ENCODE results near the gene MTX1. TPM values are rescaled to one million over a fixed set of nuclear protein-coding genes. Genes with fewer than 3 reads are reported as not detected.
"Not testable (repeated sequence)": the region's sequence is repeated elsewhere in the genome, so short reads cannot be mapped to it uniquely, and the experiment has no call there.

Gene MTX1
- polyA plus RNA-seq, 1 donor: 38.6 TPM

DNA sequence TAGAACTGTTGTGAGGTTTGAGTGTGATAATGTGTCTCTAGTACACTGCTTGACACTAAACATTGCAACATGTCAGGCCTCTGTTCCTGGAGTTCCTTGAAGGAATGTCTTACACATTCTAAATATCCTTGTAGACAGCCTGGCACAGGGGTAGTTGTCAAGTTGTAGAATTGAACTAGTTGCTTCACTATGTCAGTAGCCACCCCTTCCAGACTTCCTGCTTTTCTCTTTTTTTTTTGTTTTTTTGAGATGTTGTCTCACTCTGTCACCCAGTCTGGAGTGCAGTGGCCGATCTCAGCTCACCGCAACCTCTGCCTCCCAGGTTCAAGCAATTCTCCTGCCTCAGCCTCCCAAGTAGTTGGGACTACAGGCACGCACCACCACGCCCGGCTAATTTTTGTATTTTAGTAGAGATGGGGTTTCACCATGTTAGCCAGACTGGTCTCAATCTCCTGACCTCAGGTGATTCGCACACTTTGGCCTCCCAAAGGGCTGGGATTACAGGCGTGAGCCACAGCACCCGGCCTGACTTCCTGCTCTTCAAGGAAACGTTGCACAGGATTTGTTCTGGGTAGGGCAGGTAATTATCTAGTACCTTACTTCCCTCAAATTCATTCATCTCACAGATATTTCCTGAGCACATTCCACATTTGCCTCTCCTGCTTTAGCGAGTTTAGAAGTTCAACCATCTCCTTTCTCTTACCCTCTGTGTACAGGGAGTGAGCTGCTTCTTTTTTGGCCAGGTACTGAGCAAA, 11.9 kb downstream of the MTX1 start:
- not testable (repeated sequence) for H3K27ac ChIP-seq (ENCODE audit: low read length); DNase-seq; H3K4me3 ChIP-seq (ENCODE audit: low read length); H3K4me1 ChIP-seq (ENCODE audit: control insufficient read depth, insufficient read depth, low read length); H3K27me3 ChIP-seq (ENCODE audit: control insufficient read depth, insufficient read depth, low read length); H3K9me3 ChIP-seq (ENCODE audit: control insufficient read depth, low read depth, low read length)
- no CpG with 5 or more reads among the region's 10 CpGs for WGBS (ENCODE audit: insufficient coverage, low lambda C conversion rate)
- peaks cover 10% of the 10 kb centered on the region for H3K36me3 ChIP-seq (ENCODE audit: control insufficient read depth, insufficient read depth, low read length)

DNA sequence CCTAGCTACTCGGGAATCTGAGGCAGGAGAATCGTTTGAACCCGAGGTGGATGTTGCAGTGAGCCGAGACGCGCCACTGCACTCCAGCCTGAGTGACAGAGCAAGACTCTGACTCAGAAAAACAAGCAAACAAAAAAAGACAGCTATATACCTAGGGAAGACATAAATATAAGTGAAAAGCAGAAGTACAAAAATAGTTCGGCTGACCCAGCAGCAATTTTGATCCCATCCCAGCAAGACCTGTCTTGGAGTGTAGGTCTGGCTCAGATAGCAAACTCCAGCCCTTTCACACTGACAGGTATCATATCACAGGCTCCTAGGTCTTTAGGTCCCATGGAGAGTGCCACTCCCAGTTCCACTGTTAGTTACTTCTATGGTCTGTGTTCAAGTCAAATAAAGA, 14.6 kb downstream of the MTX1 start:
- H3K4me1 ChIP-seq (ENCODE audit: control insufficient read depth, insufficient read depth, low read length): peaks cover 5% of the 10 kb centered on the region
- H3K36me3 ChIP-seq (ENCODE audit: control insufficient read depth, insufficient read depth, low read length): no peaks in the 10 kb centered on the region
- DNase-seq: no peak
- no peaks in the 10 kb centered on the region for H3K9me3 ChIP-seq (ENCODE audit: control insufficient read depth, low read depth, low read length)
- H3K4me3 ChIP-seq (ENCODE audit: low read length): no peak overlapping the region
- no peaks in the 10 kb centered on the region for H3K27me3 ChIP-seq (ENCODE audit: control insufficient read depth, insufficient read depth, low read length)
- no peak overlapping the region for H3K27ac ChIP-seq (ENCODE audit: low read length)
- 90% methylated on average over 6 of the region's 7 CpGs for WGBS (ENCODE audit: insufficient coverage, low lambda C conversion rate)

DNA sequence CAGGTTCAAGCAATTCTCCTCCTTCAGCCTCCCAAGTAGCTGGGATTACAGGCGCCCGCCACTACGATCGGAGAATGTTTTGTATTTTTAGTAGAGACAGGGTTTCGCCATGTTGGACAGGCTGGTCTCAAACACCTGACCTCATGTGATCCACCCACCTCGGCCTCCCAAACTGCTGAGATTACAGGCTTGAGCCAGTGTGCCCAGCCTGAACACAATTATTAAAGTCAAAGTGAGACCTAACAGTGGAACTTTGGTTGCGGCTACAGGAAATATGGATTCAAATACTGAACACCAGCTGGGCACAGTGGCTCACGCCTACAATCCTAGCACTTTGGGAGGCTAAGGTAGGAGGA, 16.9 kb downstream of the MTX1 start:
- H3K9me3 ChIP-seq (ENCODE audit: control insufficient read depth, low read depth, low read length); DNase-seq; H3K27ac ChIP-seq (ENCODE audit: low read length); H3K4me3 ChIP-seq (ENCODE audit: low read length); H3K36me3 ChIP-seq (ENCODE audit: control insufficient read depth, insufficient read depth, low read length); H3K4me1 ChIP-seq (ENCODE audit: control insufficient read depth, insufficient read depth, low read length); H3K27me3 ChIP-seq (ENCODE audit: control insufficient read depth, insufficient read depth, low read length): not testable (repeated sequence)
- no CpG with 5 or more reads among the region's 8 CpGs for WGBS (ENCODE audit: insufficient coverage, low lambda C conversion rate)

DNA sequence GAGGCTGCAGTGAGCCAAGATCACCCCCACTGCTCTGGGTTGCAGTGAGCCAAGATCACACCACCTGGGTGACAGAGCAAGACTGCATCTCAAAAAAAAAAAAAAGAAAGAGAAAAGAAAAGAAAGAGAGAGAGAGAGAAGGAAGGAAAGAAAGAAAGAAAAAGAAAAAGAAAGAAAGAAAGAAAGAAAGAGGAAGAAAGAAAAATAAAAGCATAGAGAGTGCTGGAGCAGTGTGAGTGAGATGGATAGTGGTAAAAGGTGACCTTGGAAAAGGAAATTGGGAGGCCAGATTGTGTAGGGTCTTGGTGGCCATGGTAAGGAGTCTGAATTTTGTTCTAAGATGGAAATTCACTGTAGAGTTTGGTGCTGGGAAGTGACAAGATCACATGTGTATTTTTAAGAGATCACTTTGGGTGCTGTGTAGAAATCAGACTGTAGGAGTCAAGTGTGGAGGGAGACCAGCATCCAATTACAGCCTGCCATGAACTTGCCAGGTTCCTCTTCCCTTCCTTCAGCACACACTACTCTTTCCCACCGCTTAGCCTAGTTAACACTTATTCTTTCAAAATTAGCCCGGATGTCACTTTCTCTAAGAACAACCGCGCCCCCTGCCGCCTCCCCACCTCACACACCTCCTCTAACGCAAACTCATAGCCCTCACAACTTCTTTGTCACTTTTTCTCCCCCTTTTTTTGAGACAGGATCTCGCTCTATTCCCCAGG, 17.9 kb downstream of the MTX1 start:
- Histone ChIP-seq H3K27me3 (ENCODE audit: control insufficient read depth, insufficient read depth, low read length) (no peaks in the 10 kb centered on the region), H3K4me1 (ENCODE audit: control insufficient read depth, insufficient read depth, low read length) (peaks cover 8% of the 10 kb centered on the region), H3K9me3 (ENCODE audit: control insufficient read depth, low read depth, low read length) (no peaks in the 10 kb centered on the region), H3K36me3 (ENCODE audit: control insufficient read depth, insufficient read depth, low read length) (no peaks in the 10 kb centered on the region), H3K27ac (ENCODE audit: low read length) (peak overlapping the region; percentile 84), H3K4me3 (ENCODE audit: low read length) (peak overlapping the region; percentile 62)
- peak in 1 of 2 donors; percentile 71 for DNase-seq
- WGBS (ENCODE audit: insufficient coverage, low lambda C conversion rate): 0% methylated on average over 1 of the region's 7 CpGs

DNA sequence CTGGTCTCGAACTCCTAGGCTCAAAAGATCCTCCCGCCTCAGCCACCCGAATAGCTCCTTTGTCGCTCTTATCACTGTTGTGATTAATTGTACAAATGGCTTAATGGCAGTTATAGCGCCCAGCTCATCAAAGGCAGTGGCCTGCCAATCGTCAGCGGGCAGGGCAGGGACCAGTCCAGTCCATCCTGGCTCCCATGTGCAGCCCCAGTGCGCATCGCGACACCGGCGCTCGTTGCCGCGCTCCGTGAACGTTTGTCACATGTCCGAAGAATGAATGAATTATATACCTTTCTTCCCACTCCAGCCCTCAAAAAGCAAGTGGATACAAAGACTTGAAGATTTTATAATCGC, 18.4 kb downstream of the MTX1 start:
- Histone ChIP-seq H3K36me3 (ENCODE audit: control insufficient read depth, insufficient read depth, low read length) (no peaks in the 10 kb centered on the region), H3K27me3 (ENCODE audit: control insufficient read depth, insufficient read depth, low read length) (no peaks in the 10 kb centered on the region), H3K4me3 (ENCODE audit: low read length) (peak overlapping the region; percentile 62), H3K27ac (ENCODE audit: low read length) (peak overlapping the region; percentile 84), H3K4me1 (ENCODE audit: control insufficient read depth, insufficient read depth, low read length) (peaks cover 8% of the 10 kb centered on the region), H3K9me3 (ENCODE audit: control insufficient read depth, low read depth, low read length) (no peaks in the 10 kb centered on the region)
- DNase-seq: peak in 1 of 2 donors; percentile 80
- no CpG with 5 or more reads among the region's 19 CpGs for WGBS (ENCODE audit: insufficient coverage, low lambda C conversion rate)

DNA sequence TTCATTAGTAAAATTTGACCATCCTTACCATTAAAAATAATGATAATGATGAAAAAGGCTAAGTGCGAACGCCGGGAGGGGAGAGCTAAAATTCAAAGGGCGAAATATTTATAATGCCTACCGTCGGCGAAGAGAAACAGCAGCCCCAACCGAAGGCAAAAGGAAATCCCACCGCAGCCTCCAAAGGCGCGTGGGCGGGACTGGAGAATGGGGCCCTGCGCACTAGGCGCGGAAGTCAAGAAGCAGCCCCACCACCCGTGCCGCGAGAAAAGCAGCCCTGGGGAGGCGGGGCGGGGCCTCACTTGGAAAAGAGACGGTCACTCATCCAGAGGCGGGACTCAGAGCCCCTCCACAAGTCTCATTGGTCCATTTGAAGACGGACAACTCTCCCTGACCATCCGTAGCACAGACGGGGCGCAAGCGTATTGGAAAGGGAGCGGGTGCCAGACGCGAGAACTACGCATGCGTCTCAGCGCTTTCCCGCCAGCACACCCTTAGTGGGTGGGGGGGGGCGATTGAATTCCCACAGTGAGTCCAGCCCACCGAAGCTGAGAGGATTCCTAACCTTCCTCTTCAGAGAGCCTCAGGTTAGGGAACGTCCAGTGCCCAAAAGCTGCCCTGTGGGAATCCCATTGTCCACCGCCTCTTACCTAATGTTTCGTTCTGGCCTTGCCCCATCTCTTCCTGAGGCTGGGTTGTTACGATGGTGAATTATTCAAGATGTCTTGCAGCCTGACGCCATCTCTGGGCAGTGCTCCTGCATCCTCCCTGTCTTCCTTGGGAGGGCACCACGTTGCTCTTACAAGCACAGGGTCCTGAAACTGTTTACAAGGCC, 19.0 kb downstream of the MTX1 start:
- H3K27ac ChIP-seq (ENCODE audit: low read length): peak overlapping the region; percentile 84
- H3K36me3 ChIP-seq (ENCODE audit: control insufficient read depth, insufficient read depth, low read length): no peaks in the 10 kb centered on the region
- WGBS (ENCODE audit: insufficient coverage, low lambda C conversion rate): no CpG with 5 or more reads among the region's 42 CpGs
- peak overlapping the region; percentile 62 for H3K4me3 ChIP-seq (ENCODE audit: low read length)
- DNase-seq: peak; percentile 98 to 99
- no peaks in the 10 kb centered on the region for H3K9me3 ChIP-seq (ENCODE audit: control insufficient read depth, low read depth, low read length)
- peaks cover 8% of the 10 kb centered on the region for H3K4me1 ChIP-seq (ENCODE audit: control insufficient read depth, insufficient read depth, low read length)
- no peaks in the 10 kb centered on the region for H3K27me3 ChIP-seq (ENCODE audit: control insufficient read depth, insufficient read depth, low read length)

DNA sequence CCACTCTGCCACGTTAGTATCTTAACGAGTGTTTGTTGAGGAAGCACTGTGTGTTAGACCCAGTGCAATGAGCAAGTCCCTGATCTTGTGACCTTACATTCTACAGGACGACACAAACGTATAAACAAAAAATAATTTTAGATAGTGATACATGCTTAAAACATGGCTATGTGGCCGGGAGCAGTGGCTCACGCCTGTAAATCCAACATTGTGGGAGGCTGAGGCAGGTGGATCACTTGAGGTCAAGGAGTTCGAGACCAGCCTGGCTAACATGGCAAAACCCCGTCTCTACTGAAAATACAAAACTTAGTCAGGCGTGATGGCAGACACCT, 19.6 kb downstream of the MTX1 start:
- H3K4me3 ChIP-seq (ENCODE audit: low read length): peak overlapping the region; percentile 62
- peaks cover 8% of the 10 kb centered on the region for H3K4me1 ChIP-seq (ENCODE audit: control insufficient read depth, insufficient read depth, low read length)
- no peak for DNase-seq
- no peaks in the 10 kb centered on the region for H3K36me3 ChIP-seq (ENCODE audit: control insufficient read depth, insufficient read depth, low read length)
- no peaks in the 10 kb centered on the region for H3K27me3 ChIP-seq (ENCODE audit: control insufficient read depth, insufficient read depth, low read length)
- no peaks in the 10 kb centered on the region for H3K9me3 ChIP-seq (ENCODE audit: control insufficient read depth, low read depth, low read length)
- WGBS (ENCODE audit: insufficient coverage, low lambda C conversion rate): 40% methylated on average over 1 of the region's 9 CpGs
- H3K27ac ChIP-seq (ENCODE audit: low read length): peak overlapping the region; percentile 61

DNA sequence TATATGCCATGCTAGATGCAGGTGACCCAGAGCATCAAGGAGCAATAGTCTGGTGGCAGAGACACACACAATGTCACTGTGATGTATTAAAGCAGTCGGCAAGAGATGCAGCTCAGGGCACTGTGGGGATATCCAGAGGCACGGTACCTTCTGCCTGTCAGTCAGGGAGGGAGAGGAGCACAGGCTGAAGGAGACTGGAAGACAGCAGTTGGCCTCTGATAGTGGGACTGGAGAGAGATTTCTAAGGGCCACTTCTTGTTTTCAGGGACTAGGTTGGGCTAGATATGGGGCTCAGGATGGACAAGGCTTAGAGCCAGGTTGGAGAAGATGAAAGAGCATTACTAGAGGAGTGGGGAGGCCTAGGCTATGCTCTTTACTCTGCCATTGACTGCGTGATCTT, 22.8 kb downstream of the MTX1 start:
- H3K36me3 ChIP-seq (ENCODE audit: control insufficient read depth, insufficient read depth, low read length); H3K4me3 ChIP-seq (ENCODE audit: low read length); H3K4me1 ChIP-seq (ENCODE audit: control insufficient read depth, insufficient read depth, low read length); DNase-seq; H3K27me3 ChIP-seq (ENCODE audit: control insufficient read depth, insufficient read depth, low read length); H3K9me3 ChIP-seq (ENCODE audit: control insufficient read depth, low read depth, low read length); H3K27ac ChIP-seq (ENCODE audit: low read length): not testable (repeated sequence)
- WGBS (ENCODE audit: insufficient coverage, low lambda C conversion rate): no CpG with 5 or more reads among the region's 3 CpGs

DNA sequence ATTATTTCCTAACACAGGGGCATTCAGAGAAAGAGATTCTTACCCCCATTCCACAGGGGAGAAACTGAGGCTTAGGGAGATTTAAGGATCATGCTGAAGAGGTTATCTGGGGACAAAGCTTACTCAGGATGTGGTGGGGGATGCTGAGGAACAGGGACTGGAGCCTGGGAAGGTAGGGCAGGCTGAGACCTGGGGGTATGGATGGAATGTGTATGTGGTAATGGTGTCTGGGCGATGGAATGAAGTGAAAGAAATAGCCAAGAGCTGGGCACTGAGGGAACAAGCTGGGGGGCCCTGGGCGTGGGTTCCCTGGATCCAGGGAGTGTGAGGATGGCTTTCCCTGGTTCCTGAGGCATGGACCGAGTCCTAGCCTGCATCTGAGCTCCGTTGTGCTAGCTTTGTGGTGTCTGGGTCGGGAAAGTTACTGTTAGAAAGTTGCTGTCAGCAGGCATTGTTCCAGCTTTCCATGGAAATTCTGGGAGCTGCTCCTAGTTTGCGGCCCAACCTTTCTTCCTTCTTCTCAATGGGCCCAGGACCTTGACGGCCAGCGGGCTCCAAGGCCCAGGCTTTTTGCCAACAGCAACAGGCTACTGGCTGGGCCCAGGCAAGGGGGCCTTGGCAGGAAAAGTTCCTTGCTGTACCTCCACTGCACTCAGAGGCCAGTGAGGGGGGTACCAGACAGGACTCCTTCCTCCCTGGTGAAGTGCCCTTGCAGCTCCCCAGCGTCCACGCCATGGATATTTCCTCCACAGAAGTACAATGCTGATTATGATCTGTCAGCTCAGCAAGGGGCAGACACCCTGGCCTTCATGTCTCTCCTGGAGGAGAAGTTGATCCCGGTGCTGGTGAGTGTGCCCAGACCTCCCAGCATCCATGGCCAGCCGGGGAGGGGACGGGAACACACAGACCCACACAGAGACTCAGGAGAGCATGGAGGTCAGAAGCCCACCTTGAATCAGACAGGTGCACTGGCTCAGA, 23.8 kb downstream of the MTX1 start:
- H3K4me3 ChIP-seq (ENCODE audit: low read length); H3K9me3 ChIP-seq (ENCODE audit: control insufficient read depth, low read depth, low read length); H3K27me3 ChIP-seq (ENCODE audit: control insufficient read depth, insufficient read depth, low read length); H3K4me1 ChIP-seq (ENCODE audit: control insufficient read depth, insufficient read depth, low read length); DNase-seq; H3K27ac ChIP-seq (ENCODE audit: low read length): not testable (repeated sequence)
- H3K36me3 ChIP-seq (ENCODE audit: control insufficient read depth, insufficient read depth, low read length): peaks cover 15% of the 10 kb centered on the region
- no CpG with 5 or more reads among the region's 13 CpGs for WGBS (ENCODE audit: insufficient coverage, low lambda C conversion rate)

DNA sequence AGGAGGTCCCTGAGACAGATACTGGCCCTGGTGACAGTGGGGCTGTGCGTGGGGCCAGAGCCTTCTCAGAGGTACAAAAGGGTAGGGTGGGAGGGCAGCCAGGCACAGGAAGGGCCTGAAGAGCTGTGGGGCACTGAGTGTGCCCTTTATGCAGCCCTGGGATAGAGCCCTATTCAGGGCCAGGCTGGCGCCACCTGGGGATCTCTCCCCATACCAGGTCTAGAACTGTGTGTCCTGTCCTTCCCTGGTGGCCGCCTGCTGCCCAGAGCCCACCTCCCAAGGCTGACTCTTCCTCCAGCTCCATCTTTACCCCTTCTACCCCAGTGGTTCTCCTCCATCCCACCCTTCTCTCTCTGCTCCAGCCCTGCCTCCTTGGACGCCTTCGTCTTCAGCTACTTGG, 25.0 kb downstream of the MTX1 start:
- not testable (repeated sequence) for H3K27ac ChIP-seq (ENCODE audit: low read length); H3K4me3 ChIP-seq (ENCODE audit: low read length); DNase-seq; H3K9me3 ChIP-seq (ENCODE audit: control insufficient read depth, low read depth, low read length); H3K4me1 ChIP-seq (ENCODE audit: control insufficient read depth, insufficient read depth, low read length); H3K27me3 ChIP-seq (ENCODE audit: control insufficient read depth, insufficient read depth, low read length)
- no CpG with 5 or more reads among the region's 5 CpGs for WGBS (ENCODE audit: insufficient coverage, low lambda C conversion rate)
- peaks cover 18% of the 10 kb centered on the region for H3K36me3 ChIP-seq (ENCODE audit: control insufficient read depth, insufficient read depth, low read length)
